ENCODE measurements around the gene IHH.

IHH gene

GRCh38 chr2:219019436-219019835 is 41.3 kb downstream of the IHH start:
- no peak for DNase-seq (ENCODE audit: low read depth)

DNA sequence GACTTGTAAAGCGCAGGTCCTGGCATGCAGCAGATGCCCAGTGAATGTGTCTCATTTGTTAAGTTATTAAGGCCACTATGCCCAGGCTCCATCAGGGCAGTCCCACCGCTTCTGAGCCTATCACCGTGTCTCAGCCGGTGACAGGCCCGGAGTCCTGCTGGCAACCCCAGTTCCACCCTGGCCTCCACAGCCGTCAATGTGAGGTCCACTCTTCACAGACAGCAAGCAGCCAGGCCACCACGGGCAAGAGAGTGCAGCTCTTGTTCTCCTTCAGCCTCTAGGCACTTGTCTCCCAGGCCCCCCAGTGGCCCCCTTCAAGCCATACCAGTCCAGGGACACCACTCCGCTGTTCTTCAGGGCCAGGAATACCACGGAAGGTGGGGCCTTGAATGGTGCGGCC is 42.0 kb downstream of the IHH start:
- no peak for DNase-seq (ENCODE audit: low read depth)

GRCh38 chr2:219018286-219018685 is 42.4 kb downstream of the IHH start:
- no peak for DNase-seq (ENCODE audit: low read depth)

DNA sequence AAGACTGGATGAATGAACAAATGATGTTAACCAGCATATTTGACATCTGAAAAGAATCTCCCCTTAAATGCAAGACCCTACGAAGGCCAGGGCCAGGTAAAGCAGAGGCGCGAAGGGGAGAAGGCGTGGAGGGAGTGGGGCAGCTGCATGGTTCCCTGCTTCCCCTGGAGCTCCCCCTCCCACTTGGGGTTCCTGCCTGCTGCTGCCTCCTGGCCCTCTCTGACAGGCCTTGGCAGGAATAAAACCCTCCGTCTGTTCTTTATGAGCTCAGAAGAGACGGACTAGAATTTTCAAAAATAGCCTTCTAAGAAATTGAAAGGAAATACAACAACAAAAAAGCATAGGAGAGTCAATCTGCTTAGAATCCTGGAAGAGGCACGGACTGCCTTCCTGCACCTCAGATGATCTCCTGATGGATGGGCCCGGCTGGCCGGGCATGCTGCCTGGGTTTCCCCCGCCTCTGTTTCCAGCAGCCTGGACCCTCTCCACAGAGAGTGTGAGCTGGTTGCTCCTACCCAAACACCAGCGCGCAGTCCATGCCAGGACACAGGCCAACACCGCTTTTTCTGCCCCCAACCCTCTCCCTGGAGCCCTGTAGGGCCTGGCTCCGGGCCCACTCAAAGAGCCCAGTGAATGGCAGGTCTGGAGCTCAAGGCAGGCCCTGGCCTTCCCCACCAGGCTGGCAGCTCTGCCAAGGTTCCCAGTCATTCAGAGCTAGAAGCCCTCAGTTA is 43.4 kb downstream of the IHH start:
- no peak for DNase-seq (ENCODE audit: low read depth)

DNA sequence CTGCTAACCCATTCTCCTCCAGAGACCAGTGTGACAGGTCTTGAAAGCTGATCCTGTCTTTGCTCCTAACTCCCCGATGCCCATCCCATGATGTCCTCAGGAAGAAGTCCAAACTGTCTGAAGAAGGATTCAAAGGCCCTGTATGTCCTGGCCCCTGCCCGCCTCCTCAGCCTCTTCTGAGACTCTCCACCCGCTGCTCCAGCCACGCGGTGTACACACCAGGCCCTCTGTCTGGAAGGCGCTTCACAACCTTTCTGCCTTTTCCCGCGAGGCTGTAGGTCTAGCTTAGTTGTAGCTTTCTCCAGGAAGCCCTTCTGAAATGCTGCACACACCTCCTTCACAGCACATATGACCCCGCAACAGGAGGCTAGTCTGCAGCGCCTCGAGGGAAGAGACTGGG is 44.0 kb downstream of the IHH start:
- no peak for DNase-seq (ENCODE audit: low read depth)

DNA sequence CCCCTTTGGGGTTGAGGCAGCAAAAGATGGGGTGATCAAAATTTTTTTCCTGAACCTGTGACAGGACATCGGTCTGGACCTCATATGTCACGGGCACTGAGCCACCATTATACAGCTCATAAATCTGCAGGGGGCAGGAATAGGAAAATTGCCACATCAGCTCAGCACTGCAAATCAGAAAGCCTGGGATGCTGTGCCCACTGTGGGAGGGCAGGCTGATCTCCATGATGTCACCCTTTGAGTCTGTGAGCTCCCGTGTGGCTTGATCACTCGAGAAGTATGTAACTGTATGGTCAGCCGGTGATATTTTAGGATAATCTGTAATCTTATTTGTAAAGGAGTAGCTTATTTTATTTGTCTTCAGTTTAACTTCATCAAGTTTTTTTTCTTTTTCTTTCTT is 49.8 kb downstream of the IHH start:
- no peak for DNase-seq (ENCODE audit: low read depth)

- no peak for DNase-seq (ENCODE audit: low read depth)
Observed at GRCh38 chr2:219010162-219010756, 50.5 kb downstream of the IHH start.

- no peak for DNase-seq (ENCODE audit: low read depth)
Observed at GRCh38 chr2:219009294-219009693, 51.4 kb downstream of the IHH start.

Data from stimulated activated CD8-positive, alpha-beta memory T cell treated with anti-CD3 and anti-CD28 coated beads, Interleukin-15, amount 100 ng/mL, for 1 hour (primary cell).